GM18502 (cell line): ENCODE data around the gene SART3.

Experiments
- ATAC-seq: cut with Tn5 transposase; IDR thresholded peaks from one replicate; pipeline ENCODE4 v1.9.1; 2021; ENCODE audit warnings: mild to moderate bottlenecking; ENCODE audit not compliant: unreplicated experiment, poor library complexity

SART3 gene

GRCh38 chr12:108473400-108474055 lies 87.4 kb downstream of the SART3 start:
- no peak for ATAC-seq
